Measurements from ENCODE around the gene RNF152. TPM values are rescaled to one million over a fixed set of nuclear protein-coding genes. Genes with fewer than 3 reads are reported as not detected.

The RNF152 gene
- polyA plus RNA-seq, 1 experiment = 6.5 TPM

- ChIA-PET POLR2A (no interaction called here), CTCF (interaction anchor here (1.2 kb wide), 2 partner anchors 16 to 21 kb away, joined by 3 to 4 read pairs; no protein-coding TSS in a partner anchor)
- peak; percentile 59 for DNase-seq (ENCODE audit: low read depth)
- no peaks in the 10 kb centered on the region for H3K36me3 ChIP-seq (ENCODE audit: control insufficient read depth, insufficient read depth, low read length)
- no peak overlapping the region for H3K4me3 ChIP-seq (ENCODE audit: low read depth, low read length)
- no peak for TF ChIP-seq CTCF (IDR thresholded peaks at IDR 0.05; ENCODE audit: insufficient read depth, low read depth, low read length)
- H3K27me3 ChIP-seq (ENCODE audit: control insufficient read depth, insufficient read depth, low read length) = no peaks in the 10 kb centered on the region
Measured at GRCh38 chr18:61833387-61833786, 59.4 kb downstream of the RNF152 start.

GRCh38 chr18:61832858-61833257 is 59.9 kb downstream of the RNF152 start:
- H3K4me3 ChIP-seq (ENCODE audit: low read depth, low read length) = no peak overlapping the region
- DNase-seq (ENCODE audit: low read depth) = no peak
- ChIA-PET CTCF (interaction anchor here (1.2 kb wide), 2 partner anchors 16 to 21 kb away, joined by 3 to 4 read pairs; no protein-coding TSS in a partner anchor), POLR2A (no interaction called here)
- H3K36me3 ChIP-seq (ENCODE audit: control insufficient read depth, insufficient read depth, low read length) = no peaks in the 10 kb centered on the region
- H3K27me3 ChIP-seq (ENCODE audit: control insufficient read depth, insufficient read depth, low read length) = no peaks in the 10 kb centered on the region
- no peak for TF ChIP-seq CTCF (IDR thresholded peaks at IDR 0.05; ENCODE audit: insufficient read depth, low read depth, low read length)

GRCh38 chr18:61831071-61831470 is 61.7 kb downstream of the RNF152 start:
- no peak for DNase-seq (ENCODE audit: low read depth)
- Histone ChIP-seq H3K27me3 (ENCODE audit: control insufficient read depth, insufficient read depth, low read length) (no peaks in the 10 kb centered on the region), H3K36me3 (ENCODE audit: control insufficient read depth, insufficient read depth, low read length) (no peaks in the 10 kb centered on the region), H3K4me3 (ENCODE audit: low read depth, low read length) (no peak overlapping the region)
- TF ChIP-seq CTCF (IDR thresholded peaks at IDR 0.05; ENCODE audit: insufficient read depth, low read depth, low read length) = no peak
- POLR2A ChIA-PET = no interaction called here
- CTCF ChIA-PET = interaction anchor here (0.5 to 1.0 kb wide), 2 partner anchors 17 to 369 kb away, joined by 3 read pairs; no protein-coding TSS in a partner anchor

GRCh38 chr18:61829108-61829507 is 63.7 kb downstream of the RNF152 start:
- ChIA-PET POLR2A (no interaction called here), CTCF (interaction anchor here (0.7 kb wide), 1 partner anchor 19 kb away, joined by 4 read pairs; no protein-coding TSS in a partner anchor)
- TF ChIP-seq CTCF (IDR thresholded peaks at IDR 0.05; ENCODE audit: insufficient read depth, low read depth, low read length) = no peak
- no peak for DNase-seq (ENCODE audit: low read depth)
- no peaks in the 10 kb centered on the region for H3K27me3 ChIP-seq (ENCODE audit: control insufficient read depth, insufficient read depth, low read length)
- H3K4me3 ChIP-seq (ENCODE audit: low read depth, low read length) = no peak overlapping the region
- H3K36me3 ChIP-seq (ENCODE audit: control insufficient read depth, insufficient read depth, low read length) = no peaks in the 10 kb centered on the region

GRCh38 chr18:61827591-61827990 is 65.2 kb downstream of the RNF152 start:
- H3K36me3 ChIP-seq (ENCODE audit: control insufficient read depth, insufficient read depth, low read length) = no peaks in the 10 kb centered on the region
- POLR2A ChIA-PET = no interaction called here
- H3K4me3 ChIP-seq (ENCODE audit: low read depth, low read length) = no peak overlapping the region
- TF ChIP-seq CTCF (IDR thresholded peaks at IDR 0.05; ENCODE audit: insufficient read depth, low read depth, low read length) = no peak
- no peaks in the 10 kb centered on the region for H3K27me3 ChIP-seq (ENCODE audit: control insufficient read depth, insufficient read depth, low read length)
- CTCF ChIA-PET = no interaction called here
- no peak for DNase-seq (ENCODE audit: low read depth)
